KOPT-K1 (cell line): ENCODE data around the gene AOPEP.

Experiments
- H3K27ac ChIP-seq: fragments of 200-600 bp; sonication (generic); 2 replicates; pipeline ENCODE4 v1.5.1; 2016; ENCODE audit warnings: antibody characterized with exemption, mild to moderate bottlenecking, low read depth, low read length; ENCODE audit not compliant: poor library complexity, severe bottlenecking
- H3K36me3 ChIP-seq: fragments of 200-600 bp; sonication (generic); 2 replicates; pipeline ENCODE4 v1.5.1; 2017; ENCODE audit warnings: antibody characterized with exemption, mild to moderate bottlenecking, low read length, moderate library complexity; ENCODE audit not compliant: insufficient read depth
- H3K9me3 ChIP-seq: fragments of 200-600 bp; sonication (generic); 2 replicates; pipeline ENCODE4 v1.5.1; 2017; ENCODE audit warnings: antibody characterized with exemption, low read length, mild to moderate bottlenecking; ENCODE audit not compliant: insufficient read depth, poor library complexity, severe bottlenecking

AOPEP gene

GRCh38 chr9:94726495-94727191 lies at the start of gene AOPEP:
Gene AOPEP, plus strand, starts transcription at chr9:94726699. Its CDS starts 33,085 bp downstream, at chr9:94759784.
- no peaks in the 10 kb centered on the region for H3K36me3 ChIP-seq
- peak within 1 kb of the TSS; percentile 63 for H3K27ac ChIP-seq
- H3K9me3 ChIP-seq, result no peaks in the 10 kb centered on the region

- Histone ChIP-seq H3K27ac (no peak overlapping the region), H3K9me3 (no peaks in the 10 kb centered on the region), H3K36me3 (no peaks in the 10 kb centered on the region)
Observed at GRCh38 chr9:94677929-94678328, 48.6 kb upstream of the AOPEP start.

- Histone ChIP-seq H3K36me3 (no peaks in the 10 kb centered on the region), H3K9me3 (no peaks in the 10 kb centered on the region), H3K27ac (no peak overlapping the region)
Observed at GRCh38 chr9:94679587-94679986, 46.9 kb upstream of the AOPEP start.

- Histone ChIP-seq H3K9me3 (no peaks in the 10 kb centered on the region), H3K27ac (no peak overlapping the region), H3K36me3 (no peaks in the 10 kb centered on the region)
Observed at GRCh38 chr9:94680020-94680419, 46.5 kb upstream of the AOPEP start.

GRCh38 chr9:94680621-94681020 lies 45.9 kb upstream of the AOPEP start:
- Histone ChIP-seq H3K9me3 (no peaks in the 10 kb centered on the region), H3K36me3 (no peaks in the 10 kb centered on the region), H3K27ac (no peak overlapping the region)

- Histone ChIP-seq H3K27ac (no peak overlapping the region), H3K36me3 (no peaks in the 10 kb centered on the region), H3K9me3 (no peaks in the 10 kb centered on the region)
Observed at GRCh38 chr9:94681508-94681907, 45.0 kb upstream of the AOPEP start.

- no peak overlapping the region for H3K27ac ChIP-seq
- no peaks in the 10 kb centered on the region for H3K36me3 ChIP-seq
- H3K9me3 ChIP-seq, result no peaks in the 10 kb centered on the region
Observed at GRCh38 chr9:94685359-94685758, 41.1 kb upstream of the AOPEP start.

- Histone ChIP-seq H3K27ac (no peak overlapping the region), H3K9me3 (no peaks in the 10 kb centered on the region), H3K36me3 (no peaks in the 10 kb centered on the region)
Observed at GRCh38 chr9:94687451-94687850, 39.0 kb upstream of the AOPEP start.

- Histone ChIP-seq H3K9me3 (no peaks in the 10 kb centered on the region), H3K36me3 (no peaks in the 10 kb centered on the region)
Observed at GRCh38 chr9:94690344-94690743, 36.2 kb upstream of the AOPEP start.

GRCh38 chr9:94692601-94693000 lies 33.9 kb upstream of the AOPEP start:
- no peaks in the 10 kb centered on the region for H3K9me3 ChIP-seq
- H3K27ac ChIP-seq, result no peak overlapping the region
- H3K36me3 ChIP-seq, result no peaks in the 10 kb centered on the region

More at GRCh38 chr9:94690344-94690743, 36.2 kb upstream of the AOPEP start:
- no peak overlapping the region for H3K27ac ChIP-seq

GRCh38 chr9:94693485-94694204 lies 32.9 kb upstream of the AOPEP start:
- Histone ChIP-seq H3K36me3 (no peaks in the 10 kb centered on the region), H3K27ac (no peak overlapping the region), H3K9me3 (no peaks in the 10 kb centered on the region)

GRCh38 chr9:94696545-94696944 lies 30.0 kb upstream of the AOPEP start:
- Histone ChIP-seq H3K9me3 (no peaks in the 10 kb centered on the region), H3K27ac (no peak overlapping the region), H3K36me3 (no peaks in the 10 kb centered on the region)

- no peak overlapping the region for H3K27ac ChIP-seq
- no peaks in the 10 kb centered on the region for H3K36me3 ChIP-seq
- H3K9me3 ChIP-seq, result no peaks in the 10 kb centered on the region
Observed at GRCh38 chr9:94697972-94698581, 28.4 kb upstream of the AOPEP start.

GRCh38 chr9:94699715-94700373 lies 26.7 kb upstream of the AOPEP start:
- H3K9me3 ChIP-seq, result no peaks in the 10 kb centered on the region
- no peaks in the 10 kb centered on the region for H3K36me3 ChIP-seq
- H3K27ac ChIP-seq, result no peak overlapping the region

- no peaks in the 10 kb centered on the region for H3K36me3 ChIP-seq
- no peak overlapping the region for H3K27ac ChIP-seq
- no peaks in the 10 kb centered on the region for H3K9me3 ChIP-seq
Observed at GRCh38 chr9:94700445-94700844, 26.1 kb upstream of the AOPEP start.
